Liver (tissue), 9 donors: Measurements from ENCODE around the gene HES4. TPM values are rescaled to one million over a fixed set of nuclear protein-coding genes. Genes with fewer than 3 reads are reported as not detected.
"Not testable (repeated sequence)": the region's sequence is repeated elsewhere in the genome, so short reads cannot be mapped to it uniquely, and the experiment has no call there.

ENCODE experiments used
- DNase-seq: peaks from one replicate; pipeline ENCODE4 v3.0.0-alpha.2; 2017; ENCODE audit warnings: low spot score
- H3K27ac ChIP-seq, 2 donors: one replicate each; pipeline ENCODE4 v1.7.0; 2013; ENCODE audit warnings: inconsistent platforms in 2 of 2, low read length in 2 of 2, control low read depth in 1 of 2, low read depth in 1 of 2, mild to moderate bottlenecking in 1 of 2
- H3K27me3 ChIP-seq, 4 donors: one replicate each; pipeline versions ENCODE4 v1.6.1 to v1.7.0; 2013; ENCODE audit warnings: low read length in 3 of 4, inconsistent platforms in 1 of 4, mild to moderate bottlenecking in 1 of 4, moderate library complexity in 1 of 4; ENCODE audit not compliant: control insufficient read depth in 4 of 4, insufficient read depth in 4 of 4
- H3K36me3 ChIP-seq, 4 donors: one replicate each; pipeline versions ENCODE4 v1.6.1 to v1.7.0; 2013; ENCODE audit warnings: low read length in 3 of 4, mild to moderate bottlenecking in 3 of 4, low read depth in 1 of 4, moderate library complexity in 1 of 4; ENCODE audit not compliant: control insufficient read depth in 4 of 4, insufficient read depth in 3 of 4
- H3K4me1 ChIP-seq, 4 donors: one replicate each; pipeline versions ENCODE4 v1.6.1 to v1.7.0; 2013; ENCODE audit warnings: low read length in 3 of 4, mild to moderate bottlenecking in 3 of 4, moderate library complexity in 1 of 4; ENCODE audit not compliant: control insufficient read depth in 4 of 4, insufficient read depth in 4 of 4
- H3K4me3 ChIP-seq, 3 donors: one replicate each; pipeline versions ENCODE4 v1.6.1 to v1.7.0; 2013; ENCODE audit warnings: low read length in 3 of 3, control low read depth in 1 of 3, low read depth in 1 of 3, mild to moderate bottlenecking in 1 of 3
- H3K9ac ChIP-seq, 2 donors: one replicate each; pipeline ENCODE4 v1.7.0; 2013; ENCODE audit warnings: low read length in 2 of 2, mild to moderate bottlenecking in 2 of 2, moderate library complexity in 2 of 2, control low read depth in 1 of 2, low read depth in 1 of 2
- H3K9me3 ChIP-seq, 4 donors: one replicate each; pipeline versions ENCODE4 v1.6.1 to v1.7.0; 2013; ENCODE audit warnings: low read length in 3 of 4; ENCODE audit not compliant: control insufficient read depth in 4 of 4
- EGR1 ChIP-seq, 2 donors: IDR thresholded peaks; 2 replicates each; pipeline ENCODE4 v1.6.1; 2016 to 2018; ENCODE audit warnings: antibody characterized with exemption in 2 of 2, low read depth in 2 of 2
- FOXA2 ChIP-seq: IDR thresholded peaks from 2 replicates; pipeline ENCODE4 v1.6.1; 2016; ENCODE audit warnings: antibody characterized with exemption
- HNF4A ChIP-seq, 2 donors: conservative IDR thresholded peaks; 2 replicates each; pipeline ENCODE4 v1.6.1; 2016; ENCODE audit warnings: antibody characterized with exemption in 2 of 2, mild to moderate bottlenecking in 2 of 2
- JUND ChIP-seq, 2 donors: IDR thresholded peaks; 2 replicates each; pipeline ENCODE4 v1.6.1; 2016; ENCODE audit warnings: antibody characterized with exemption in 2 of 2
- MAX ChIP-seq: IDR thresholded peaks from 2 replicates; pipeline ENCODE4 v1.6.1; 2016; ENCODE audit warnings: antibody characterized with exemption
- NR2F2 ChIP-seq: IDR thresholded peaks from 2 replicates; pipeline ENCODE4 v1.6.1; 2016; ENCODE audit warnings: antibody characterized with exemption
- RAD21 ChIP-seq, 2 donors: IDR thresholded peaks; 2 replicates each; pipeline ENCODE4 v1.6.1; 2016; ENCODE audit warnings: antibody characterized with exemption in 2 of 2, mild to moderate bottlenecking in 2 of 2
- SP1 ChIP-seq: IDR thresholded peaks from 2 replicates; pipeline ENCODE4 v1.6.1; 2018; ENCODE audit warnings: antibody characterized with exemption, mild to moderate bottlenecking
- TAF1 ChIP-seq: conservative IDR thresholded peaks from 2 replicates; pipeline ENCODE4 v1.6.1; 2016; ENCODE audit warnings: antibody characterized with exemption, mild to moderate bottlenecking
- YY1 ChIP-seq: IDR thresholded peaks from 2 replicates; pipeline ENCODE4 v1.6.1; 2016; ENCODE audit warnings: antibody characterized with exemption, mild to moderate bottlenecking
- WGBS: extraction: QIAGEN DNeasy Blood & Tissue Kit; methylation state at CpG from one replicate; pipeline ENCODE4 v1.1.7; 2013; 5-methylcytosine and 5-hydroxymethylcytosine counted together
- polyA plus RNA-seq, 2 donors: library from polyadenylated mRNA; stranded (reverse) in 1 of 2; unstranded in 1 of 2; fragments of 200-250 nt in 1 of 2; fragments of >200 nt in 1 of 2; fragmentation: Nextera tagmentation in 1 of 2; extraction: Ambion mirVana in 1 of 2; gene quantifications; one replicate each; pipeline versions ENCODE4 v1.2.1 to v1.2.3, GENCODE V29; 2013 to 2015
- total RNA-seq, 2 donors: library from RNA; depleted of rRNA; stranded (reverse); fragments of >200 nt; gene quantifications; one replicate each; pipeline ENCODE4 v1.2.3, GENCODE V29; 2014
- TF ChIP-seq, protein P1 (sequence below): fragments of 150-350 bp; IDR thresholded peaks from 2 replicates; pipeline ENCODE4 v1.5.1; 2017; ENCODE audit warnings: improper control_type of control experiment, low read depth, low read length; ENCODE audit not compliant: missing input control
- TF ChIP-seq, protein P2 (sequence below): IDR thresholded peaks from 2 replicates; pipeline ENCODE4 v1.6.1; 2016; ENCODE audit warnings: antibody characterized with exemption
- TF ChIP-seq, protein P3 (sequence below): IDR thresholded peaks from 2 replicates; pipeline ENCODE4 v1.6.1; 2016; ENCODE audit warnings: antibody characterized with exemption, mild to moderate bottlenecking
- donor health status: healthy.
- donor health status: healthy.
- donor health status: healthy.
- donor health status: healthy.
- donor health status: healthy.

The HES4 gene
- total and polyA plus RNA-seq, 4 donors, result 0.93 to 1.9 (median 1.7) TPM

- not testable (repeated sequence) for H3K9me3 ChIP-seq, H3K27me3 ChIP-seq, H3K36me3 ChIP-seq, DNase-seq, H3K9ac ChIP-seq, H3K27ac ChIP-seq, H3K4me3 ChIP-seq
- peaks cover 11 to 23% (median 16%) of the 10 kb centered on the region in 4 donors for H3K4me1 ChIP-seq
- WGBS, result 85% methylated on average over 17 of the region's 17 CpGs
Measured at GRCh38 chr1:1017397-1018320, 17.8 kb upstream of the HES4 start.

GRCh38 chr1:1014799-1015681, 15.1 kb upstream of the HES4 start:
- WGBS, result 85% methylated on average over 20 of the region's 20 CpGs
- H3K27me3 ChIP-seq, result no peaks in the 10 kb centered on the region
- H3K4me1 ChIP-seq, result peaks cover 6 to 19% (median 14%) of the 10 kb centered on the region in 4 donors
- H3K4me3 ChIP-seq, result no peak overlapping the region
- TF ChIP-seq RAD21 (IDR thresholded peaks at IDR 0.05), result peak; percentile 23 to 41
- no peak for TF ChIP-seq YY1
- peak; percentile 44 for DNase-seq
- H3K9me3 ChIP-seq, result no peaks in the 10 kb centered on the region
- no peak overlapping the region for H3K9ac ChIP-seq
- no peak overlapping the region for H3K27ac ChIP-seq
- H3K36me3 ChIP-seq, result no peaks in the 10 kb centered on the region

DNA sequence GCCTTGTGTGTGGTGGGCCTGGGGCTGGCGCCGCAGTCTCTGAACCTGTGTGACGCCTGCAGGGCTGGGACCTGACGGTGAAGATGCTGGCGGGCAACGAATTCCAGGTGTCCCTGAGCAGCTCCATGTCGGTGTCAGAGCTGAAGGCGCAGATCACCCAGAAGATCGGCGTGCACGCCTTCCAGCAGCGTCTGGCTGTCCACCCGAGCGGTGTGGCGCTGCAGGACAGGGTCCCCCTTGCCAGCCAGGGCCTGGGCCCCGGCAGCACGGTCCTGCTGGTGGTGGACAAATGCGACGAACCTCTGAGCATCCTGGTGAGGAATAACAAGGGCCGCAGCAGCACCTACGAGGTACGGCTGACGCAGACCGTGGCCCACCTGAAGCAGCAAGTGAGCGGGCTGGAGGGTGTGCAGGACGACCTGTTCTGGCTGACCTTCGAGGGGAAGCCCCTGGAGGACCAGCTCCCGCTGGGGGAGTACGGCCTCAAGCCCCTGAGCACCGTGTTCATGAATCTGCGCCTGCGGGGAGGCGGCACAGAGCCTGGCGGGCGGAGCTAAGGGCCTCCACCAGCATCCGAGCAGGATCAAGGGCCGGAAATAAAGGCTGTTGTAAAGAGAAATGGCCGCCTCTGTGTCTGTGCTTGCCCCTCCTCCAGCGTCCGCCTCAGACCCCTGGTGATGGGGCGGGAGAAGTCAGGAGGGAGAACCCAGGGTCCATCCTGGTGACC, 14.2 kb upstream of the HES4 start:
- TF ChIP-seq, protein P1, sequence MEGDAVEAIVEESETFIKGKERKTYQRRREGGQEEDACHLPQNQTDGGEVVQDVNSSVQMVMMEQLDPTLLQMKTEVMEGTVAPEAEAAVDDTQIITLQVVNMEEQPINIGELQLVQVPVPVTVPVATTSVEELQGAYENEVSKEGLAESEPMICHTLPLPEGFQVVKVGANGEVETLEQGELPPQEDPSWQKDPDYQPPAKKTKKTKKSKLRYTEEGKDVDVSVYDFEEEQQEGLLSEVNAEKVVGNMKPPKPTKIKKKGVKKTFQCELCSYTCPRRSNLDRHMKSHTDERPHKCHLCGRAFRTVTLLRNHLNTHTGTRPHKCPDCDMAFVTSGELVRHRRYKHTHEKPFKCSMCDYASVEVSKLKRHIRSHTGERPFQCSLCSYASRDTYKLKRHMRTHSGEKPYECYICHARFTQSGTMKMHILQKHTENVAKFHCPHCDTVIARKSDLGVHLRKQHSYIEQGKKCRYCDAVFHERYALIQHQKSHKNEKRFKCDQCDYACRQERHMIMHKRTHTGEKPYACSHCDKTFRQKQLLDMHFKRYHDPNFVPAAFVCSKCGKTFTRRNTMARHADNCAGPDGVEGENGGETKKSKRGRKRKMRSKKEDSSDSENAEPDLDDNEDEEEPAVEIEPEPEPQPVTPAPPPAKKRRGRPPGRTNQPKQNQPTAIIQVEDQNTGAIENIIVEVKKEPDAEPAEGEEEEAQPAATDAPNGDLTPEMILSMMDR, result no peak
- TF ChIP-seq, protein P2, sequence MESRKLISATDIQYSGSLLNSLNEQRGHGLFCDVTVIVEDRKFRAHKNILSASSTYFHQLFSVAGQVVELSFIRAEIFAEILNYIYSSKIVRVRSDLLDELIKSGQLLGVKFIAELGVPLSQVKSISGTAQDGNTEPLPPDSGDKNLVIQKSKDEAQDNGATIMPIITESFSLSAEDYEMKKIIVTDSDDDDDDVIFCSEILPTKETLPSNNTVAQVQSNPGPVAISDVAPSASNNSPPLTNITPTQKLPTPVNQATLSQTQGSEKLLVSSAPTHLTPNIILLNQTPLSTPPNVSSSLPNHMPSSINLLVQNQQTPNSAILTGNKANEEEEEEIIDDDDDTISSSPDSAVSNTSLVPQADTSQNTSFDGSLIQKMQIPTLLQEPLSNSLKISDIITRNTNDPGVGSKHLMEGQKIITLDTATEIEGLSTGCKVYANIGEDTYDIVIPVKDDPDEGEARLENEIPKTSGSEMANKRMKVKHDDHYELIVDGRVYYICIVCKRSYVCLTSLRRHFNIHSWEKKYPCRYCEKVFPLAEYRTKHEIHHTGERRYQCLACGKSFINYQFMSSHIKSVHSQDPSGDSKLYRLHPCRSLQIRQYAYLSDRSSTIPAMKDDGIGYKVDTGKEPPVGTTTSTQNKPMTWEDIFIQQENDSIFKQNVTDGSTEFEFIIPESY, result no peak
- TF ChIP-seq FOXA2 (no peak), EGR1 (IDR thresholded peaks at IDR 0.05; ENCODE audit: low read depth in 2 of 2) (no peak), MAX (no peak), HNF4A (conservative IDR thresholded peaks at IDR 0.05) (no peak), RAD21 (IDR thresholded peaks at IDR 0.05) (no peak), TAF1 (no peak), NR2F2 (no peak), SP1 (no peak), JUND (IDR thresholded peaks at IDR 0.05) (no peak)
- TF ChIP-seq, protein P3, sequence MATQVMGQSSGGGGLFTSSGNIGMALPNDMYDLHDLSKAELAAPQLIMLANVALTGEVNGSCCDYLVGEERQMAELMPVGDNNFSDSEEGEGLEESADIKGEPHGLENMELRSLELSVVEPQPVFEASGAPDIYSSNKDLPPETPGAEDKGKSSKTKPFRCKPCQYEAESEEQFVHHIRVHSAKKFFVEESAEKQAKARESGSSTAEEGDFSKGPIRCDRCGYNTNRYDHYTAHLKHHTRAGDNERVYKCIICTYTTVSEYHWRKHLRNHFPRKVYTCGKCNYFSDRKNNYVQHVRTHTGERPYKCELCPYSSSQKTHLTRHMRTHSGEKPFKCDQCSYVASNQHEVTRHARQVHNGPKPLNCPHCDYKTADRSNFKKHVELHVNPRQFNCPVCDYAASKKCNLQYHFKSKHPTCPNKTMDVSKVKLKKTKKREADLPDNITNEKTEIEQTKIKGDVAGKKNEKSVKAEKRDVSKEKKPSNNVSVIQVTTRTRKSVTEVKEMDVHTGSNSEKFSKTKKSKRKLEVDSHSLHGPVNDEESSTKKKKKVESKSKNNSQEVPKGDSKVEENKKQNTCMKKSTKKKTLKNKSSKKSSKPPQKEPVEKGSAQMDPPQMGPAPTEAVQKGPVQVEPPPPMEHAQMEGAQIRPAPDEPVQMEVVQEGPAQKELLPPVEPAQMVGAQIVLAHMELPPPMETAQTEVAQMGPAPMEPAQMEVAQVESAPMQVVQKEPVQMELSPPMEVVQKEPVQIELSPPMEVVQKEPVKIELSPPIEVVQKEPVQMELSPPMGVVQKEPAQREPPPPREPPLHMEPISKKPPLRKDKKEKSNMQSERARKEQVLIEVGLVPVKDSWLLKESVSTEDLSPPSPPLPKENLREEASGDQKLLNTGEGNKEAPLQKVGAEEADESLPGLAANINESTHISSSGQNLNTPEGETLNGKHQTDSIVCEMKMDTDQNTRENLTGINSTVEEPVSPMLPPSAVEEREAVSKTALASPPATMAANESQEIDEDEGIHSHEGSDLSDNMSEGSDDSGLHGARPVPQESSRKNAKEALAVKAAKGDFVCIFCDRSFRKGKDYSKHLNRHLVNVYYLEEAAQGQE, result no peak
- Histone ChIP-seq H3K4me1 (peaks cover 4 to 17% (median 13%) of the 10 kb centered on the region in 4 donors), H3K27ac (peak overlapping the region; percentile 88 to 97), H3K36me3 (no peaks in the 10 kb centered on the region), H3K9ac (peak overlapping the region; percentile 65 to 93), H3K4me3 (peak overlapping the region; percentile 69 to 94 (median 78)), H3K9me3 (no peaks in the 10 kb centered on the region), H3K27me3 (no peaks in the 10 kb centered on the region)
- DNase-seq, result no peak
- WGBS, result 76% methylated on average over 41 of the region's 41 CpGs
